HCT116 (cell line): ENCODE measurements around the gene RNF113B.

Source experiments
- CTCF ChIP-seq, 3 experiments: fragments of 200-600 bp in 1 of 3; sonication (generic) in 1 of 3; IDR thresholded peaks in 2 of 3; conservative IDR thresholded peaks in 1 of 3; 2 replicates each; pipeline ENCODE4 v1.5.1; 2012 to 2017; ENCODE audit warnings: low read depth in 2 of 3, low read length in 2 of 3, antibody characterized with exemption in 1 of 3, borderline replicate concordance in 1 of 3, control low read depth in 1 of 3, mild to moderate bottlenecking in 1 of 3, mixed read lengths in 1 of 3, mixed run types in 1 of 3, moderate library complexity in 1 of 3; ENCODE audit not compliant: insufficient read depth in 1 of 3
- EZH2 ChIP-seq: fragments of 200-600 bp; sonication (generic); IDR thresholded peaks from 2 replicates; pipeline ENCODE4 v1.6.1; 2017; ENCODE audit warnings: antibody characterized with exemption, mixed run types
- EZH2phosphoT487 ChIP-seq: fragments of 200-600 bp; IDR thresholded peaks from 2 replicates; pipeline ENCODE4 v1.6.1; 2018; ENCODE audit warnings: antibody characterized with exemption, borderline replicate concordance
- MAX ChIP-seq: IDR thresholded peaks from 2 replicates; pipeline ENCODE4 v1.6.1; 2012
- POLR2A ChIP-seq: IDR thresholded peaks from 2 replicates; pipeline ENCODE4 v1.7.0; 2011; ENCODE audit warnings: borderline replicate concordance; ENCODE audit not compliant: insufficient read depth, insufficient read length; ENCODE audit errors: extremely low read depth
- POLR2AphosphoS5 ChIP-seq: IDR thresholded peaks from 2 replicates; pipeline ENCODE4 v1.6.1; 2011; ENCODE audit warnings: mild to moderate bottlenecking, low read depth, low read length, moderate library complexity
- SIN3A ChIP-seq: IDR thresholded peaks from 2 replicates; pipeline ENCODE4 v1.6.1; 2012; ENCODE audit warnings: low read depth
- SP1 ChIP-seq: IDR thresholded peaks from 2 replicates; pipeline ENCODE4 v1.6.1; 2012; ENCODE audit warnings: low read depth
- TCF7L2 ChIP-seq: IDR thresholded peaks from 2 replicates; pipeline ENCODE4 v1.7.0; 2011; ENCODE audit warnings: borderline replicate concordance, inconsistent platforms; ENCODE audit not compliant: insufficient read depth, insufficient read length; ENCODE audit errors: extremely low read depth

- TF ChIP-seq TCF7L2 (no peak), SP1 (no peak), EZH2phosphoT487 (no peak), CTCF (IDR thresholded peaks at IDR 0.05 in 2 of 3, conservative IDR thresholded peaks at IDR 0.05 in 1 of 3; ENCODE audit: borderline replicate concordance in 1 of 3, insufficient read depth in 1 of 3, low read depth in 2 of 3, low read length in 2 of 3) (no peak), POLR2A (no peak), MAX (no peak), SIN3A (no peak), POLR2AphosphoS5 (no peak), EZH2 (no peak)
Measured at GRCh38 chr13:98169331-98169730, 7.7 kb downstream of the RNF113B start.
